Sigmoid colon (tissue), 7 donors: ENCODE data around the gene FHL2. TPM values are rescaled to one million over a fixed set of nuclear protein-coding genes. Genes with fewer than 3 reads are reported as not detected.

Experiments
- DNase-seq: peaks from one replicate; pipeline ENCODE4 v3.0.0-alpha.2; 2019
- H3K27ac ChIP-seq, 4 donors: fragments of 200-600 bp; sonication (generic); one replicate each; pipeline ENCODE4 v1.5.1; 2016 to 2019; ENCODE audit warnings: mild to moderate bottlenecking in 1 of 4
- H3K27me3 ChIP-seq, 3 donors: fragments of 200-600 bp; sonication (generic); one replicate each; pipeline ENCODE4 v1.5.1; 2019; ENCODE audit warnings: mild to moderate bottlenecking in 1 of 3
- H3K36me3 ChIP-seq, 4 donors: fragments of 200-600 bp; sonication (generic); one replicate each; pipeline ENCODE4 v1.5.1; 2016 to 2019
- H3K4me1 ChIP-seq, 4 donors: fragments of 200-600 bp; sonication (generic); one replicate each; pipeline ENCODE4 v1.5.1; 2017 to 2019
- H3K4me3 ChIP-seq, 4 donors: fragments of 200-600 bp; sonication (generic); one replicate each; pipeline ENCODE4 v1.5.1; 2017 to 2019; ENCODE audit warnings: mild to moderate bottlenecking in 2 of 4, moderate library complexity in 1 of 4
- H3K9me3 ChIP-seq, 4 donors: fragments of 200-600 bp in 3 of 4; sonication (generic) in 3 of 4; one replicate each; pipeline versions ENCODE4 v1.5.1 to v1.6.1; 2013 to 2019
- EP300 ChIP-seq, 4 donors: sonication (generic); formaldehyde crosslinking; IDR thresholded peaks; one replicate each; pipeline ENCODE4 v1.6.1; 2017; ENCODE audit warnings: antibody characterized with exemption in 4 of 4
- POLR2A ChIP-seq, 2 donors: fragments of 450-650 bp; IDR thresholded peaks; one replicate each; pipeline ENCODE4 v1.6.1; 2016; ENCODE audit warnings: antibody characterized with exemption in 2 of 2, mild to moderate bottlenecking in 2 of 2, moderate library complexity in 2 of 2
- POLR2AphosphoS5 ChIP-seq, 4 donors: sonication (generic); formaldehyde crosslinking; IDR thresholded peaks; one replicate each; pipeline ENCODE4 v1.6.1; 2017; ENCODE audit warnings: antibody characterized with exemption in 4 of 4
- WGBS, 2 donors: extraction: QIAGEN DNeasy Blood & Tissue Kit; methylation state at CpG; one replicate each; pipeline ENCODE4 v1.1.7; 2013; 5-methylcytosine and 5-hydroxymethylcytosine counted together
- intact Hi-C: fragments of 100-400 bp; cut with DNase I; formaldehyde crosslinking; loops from one replicate; pipeline ENCODE4 v1.15.1; 2023
- polyA plus RNA-seq, 3 donors: library from polyadenylated mRNA; stranded (reverse); fragments of 200-250 nt; gene quantifications; one replicate each; pipeline ENCODE4 v1.2.3, GENCODE V29; 2013
- total RNA-seq, 4 donors: library from RNA; depleted of rRNA; stranded (reverse); fragments of >200 nt; gene quantifications; one replicate each; pipeline ENCODE4 v1.1.0, GENCODE V29; 2016
- TF ChIP-seq, protein P1 (sequence below), 4 experiments: fragments of 450-650 bp in 3 of 4; fragments of 200-600 bp in 1 of 4; IDR thresholded peaks; one replicate each; pipeline ENCODE4 v1.5.1; 2016 to 2019; ENCODE audit warnings: antibody characterized with exemption in 4 of 4, mild to moderate bottlenecking in 3 of 4, moderate library complexity in 2 of 4
- donor health status: healthy with polysubstance abuse.
- donor health status: Bipolar disorder and iron deficiency.
- donor health status: healthy.

FHL2 gene
- total and polyA plus RNA-seq, 7 donors = 62.0 to 210 (median 98.8) TPM

DNA sequence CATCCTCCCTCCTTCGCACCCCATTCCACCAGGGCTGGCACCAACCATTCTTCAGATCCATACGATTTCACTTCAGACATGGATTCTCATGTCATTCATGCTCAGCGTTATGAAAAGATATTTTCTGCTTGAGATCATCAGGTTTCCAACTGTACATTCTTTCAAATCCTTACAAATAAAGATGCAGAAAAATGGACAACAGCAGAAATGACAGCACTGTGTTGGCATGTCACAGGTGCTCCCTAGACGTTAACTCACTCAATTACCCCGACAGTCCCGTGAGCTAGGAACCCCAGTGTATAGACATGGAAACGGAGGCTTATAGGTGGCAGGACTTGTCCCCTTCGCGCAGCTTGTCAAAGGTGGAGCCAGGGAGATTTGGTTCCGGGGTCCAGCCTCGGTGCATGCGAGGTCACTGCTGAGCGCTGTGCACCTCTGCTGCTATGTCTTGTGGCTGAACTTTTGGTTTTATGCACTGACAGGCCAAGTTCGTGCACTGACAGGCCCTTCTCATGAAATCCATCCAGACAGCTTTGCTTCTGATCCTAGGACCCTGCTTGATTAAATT, 17.7 kb downstream of the FHL2 start:
- intact Hi-C loops = no loop called here
- DNase-seq = no peak
- WGBS, 2 donors = 81 to 90% methylated on average over 14 of the region's 14 CpGs
- Histone ChIP-seq H3K36me3 (peaks cover 9 to 71% (median 20%) of the 10 kb centered on the region in 4 donors), H3K4me1 (peaks cover 0 to 16% (median 4%) of the 10 kb centered on the region in 4 donors), H3K27ac (peak overlapping the region in 3 of 4 donors; percentile 1 to 69 (median 42)), H3K27me3 (no peaks in the 10 kb centered on the region), H3K9me3 (no peaks in the 10 kb centered on the region), H3K4me3 (no peak overlapping the region)
- TF ChIP-seq POLR2AphosphoS5 (IDR thresholded peaks at IDR 0.05) = no peak
- TF ChIP-seq, protein P1, sequence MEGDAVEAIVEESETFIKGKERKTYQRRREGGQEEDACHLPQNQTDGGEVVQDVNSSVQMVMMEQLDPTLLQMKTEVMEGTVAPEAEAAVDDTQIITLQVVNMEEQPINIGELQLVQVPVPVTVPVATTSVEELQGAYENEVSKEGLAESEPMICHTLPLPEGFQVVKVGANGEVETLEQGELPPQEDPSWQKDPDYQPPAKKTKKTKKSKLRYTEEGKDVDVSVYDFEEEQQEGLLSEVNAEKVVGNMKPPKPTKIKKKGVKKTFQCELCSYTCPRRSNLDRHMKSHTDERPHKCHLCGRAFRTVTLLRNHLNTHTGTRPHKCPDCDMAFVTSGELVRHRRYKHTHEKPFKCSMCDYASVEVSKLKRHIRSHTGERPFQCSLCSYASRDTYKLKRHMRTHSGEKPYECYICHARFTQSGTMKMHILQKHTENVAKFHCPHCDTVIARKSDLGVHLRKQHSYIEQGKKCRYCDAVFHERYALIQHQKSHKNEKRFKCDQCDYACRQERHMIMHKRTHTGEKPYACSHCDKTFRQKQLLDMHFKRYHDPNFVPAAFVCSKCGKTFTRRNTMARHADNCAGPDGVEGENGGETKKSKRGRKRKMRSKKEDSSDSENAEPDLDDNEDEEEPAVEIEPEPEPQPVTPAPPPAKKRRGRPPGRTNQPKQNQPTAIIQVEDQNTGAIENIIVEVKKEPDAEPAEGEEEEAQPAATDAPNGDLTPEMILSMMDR (IDR thresholded peaks at IDR 0.05) = no peak
- no peak for TF ChIP-seq POLR2A (IDR thresholded peaks at IDR 0.05)
- TF ChIP-seq EP300 (IDR thresholded peaks at IDR 0.05) = no peak

DNA sequence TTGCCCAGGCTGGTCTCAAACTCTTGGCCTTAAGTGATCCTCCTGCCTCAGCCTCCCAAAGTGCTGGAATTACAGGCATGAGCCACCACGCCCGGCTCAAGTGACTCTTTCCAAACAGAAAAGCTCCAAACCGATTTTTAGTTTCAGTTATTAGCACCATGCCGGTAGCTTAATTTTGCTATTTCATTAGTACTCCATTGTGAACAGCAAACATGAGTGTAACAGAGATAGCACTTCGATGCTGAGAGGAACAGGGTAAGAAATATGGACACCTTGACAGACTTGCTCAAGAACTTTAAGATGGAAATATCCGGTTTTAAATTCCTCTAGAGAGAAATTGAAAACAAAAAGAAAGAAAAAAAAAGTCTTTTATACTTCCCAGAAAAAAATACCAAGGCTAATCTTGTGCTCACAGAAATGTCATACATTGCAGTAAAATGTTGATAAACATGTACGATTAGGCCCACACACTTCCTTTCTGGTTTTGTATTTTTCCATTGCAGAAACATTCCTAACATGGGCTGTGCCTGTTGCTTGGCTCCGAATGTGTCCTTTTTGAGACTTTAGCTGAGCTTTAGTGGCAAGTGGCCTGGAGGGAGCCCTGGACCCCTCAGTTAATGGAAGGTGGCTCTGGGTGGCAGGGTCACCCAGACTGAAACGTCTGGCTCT, 18.3 kb downstream of the FHL2 start:
- Histone ChIP-seq H3K27me3 (no peaks in the 10 kb centered on the region), H3K36me3 (peaks cover 9 to 71% (median 16%) of the 10 kb centered on the region in 4 donors), H3K4me3 (no peak overlapping the region), H3K27ac (peak overlapping the region in 3 of 4 donors; percentile 1 to 69 (median 42)), H3K9me3 (no peaks in the 10 kb centered on the region), H3K4me1 (peaks cover 0 to 16% (median 4%) of the 10 kb centered on the region in 4 donors)
- DNase-seq = no peak
- intact Hi-C loops = no loop called here
- TF ChIP-seq, protein P1 (IDR thresholded peaks at IDR 0.05) = no peak
- WGBS, 2 donors = 46 to 77% methylated on average over 9 of the region's 9 CpGs

DNA sequence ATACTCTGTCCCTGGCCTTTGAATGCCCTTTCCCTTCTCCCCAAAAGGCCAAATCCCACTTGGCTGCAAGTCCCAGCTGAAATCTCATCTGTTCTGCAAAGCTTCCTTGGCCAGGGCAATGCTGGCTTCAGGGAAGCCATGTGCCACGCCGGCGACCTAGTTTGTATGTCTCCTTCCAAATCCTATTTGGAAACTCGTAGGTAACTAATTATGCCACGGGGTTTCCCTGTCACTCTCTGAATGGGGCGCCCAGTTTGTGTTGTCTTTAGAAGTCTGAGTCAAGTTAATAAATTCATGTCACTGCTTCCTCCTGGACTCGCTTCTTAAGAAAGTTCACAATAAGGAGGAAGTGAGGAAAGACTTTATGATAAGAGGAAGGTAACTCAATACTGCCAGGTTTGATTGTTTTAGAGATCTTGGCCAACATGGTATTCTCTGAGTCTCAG, 19.1 kb downstream of the FHL2 start:
- H3K4me1 ChIP-seq = peaks cover 0 to 21% (median 6%) of the 10 kb centered on the region in 4 donors
- WGBS, 2 donors = 50 to 67% methylated on average over 7 of the region's 7 CpGs

DNA sequence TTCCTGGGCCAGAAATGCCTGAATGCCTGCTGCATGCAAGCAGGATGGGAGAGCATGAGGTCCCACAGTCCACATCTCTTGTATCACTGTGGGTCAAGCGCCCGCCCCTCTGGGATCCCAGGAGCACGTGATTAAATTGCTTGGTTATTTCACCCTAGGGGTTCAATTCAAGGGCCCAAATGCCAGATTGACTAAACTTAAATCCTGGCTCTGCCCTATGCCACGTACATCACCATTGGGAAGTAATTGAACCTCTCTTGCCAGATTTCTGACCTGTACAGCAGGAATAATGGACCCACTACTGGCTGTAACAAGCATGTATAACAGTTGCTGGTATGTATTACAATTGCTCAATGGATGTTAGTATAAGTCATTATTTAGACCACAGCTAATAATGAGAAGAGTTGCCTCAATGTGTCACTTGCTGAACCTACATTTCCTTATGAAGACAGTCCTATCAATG, 19.9 kb downstream of the FHL2 start:
- Histone ChIP-seq H3K27ac (peak overlapping the region in 1 of 4 donors; percentile 1), H3K9me3 (no peaks in the 10 kb centered on the region), H3K4me1 (peaks cover 0 to 29% (median 13%) of the 10 kb centered on the region in 4 donors), H3K36me3 (peaks cover 0 to 57% (median 4%) of the 10 kb centered on the region in 4 donors), H3K27me3 (no peaks in the 10 kb centered on the region), H3K4me3 (no peak overlapping the region)
- TF ChIP-seq POLR2A (IDR thresholded peaks at IDR 0.05) = no peak
- TF ChIP-seq EP300 (IDR thresholded peaks at IDR 0.05) = no peak
- TF ChIP-seq POLR2AphosphoS5 (IDR thresholded peaks at IDR 0.05) = no peak
- TF ChIP-seq, protein P1 (IDR thresholded peaks at IDR 0.05) = no peak
- 94% methylated on average over 4 of the region's 4 CpGs for WGBS, 2 donors
- DNase-seq = no peak
- intact Hi-C loops = loop anchor here (10.0 kb wide), 1 partner anchor 656 kb away; no protein-coding TSS in a partner anchor

More for the DNA sequence above, 19.1 kb downstream of the FHL2 start:
- H3K36me3 ChIP-seq = peaks cover under 1 to 65% (median 12%) of the 10 kb centered on the region in 4 donors
- peak overlapping the region in 2 of 4 donors; percentile 42 to 69 for H3K27ac ChIP-seq
- H3K27me3 ChIP-seq = no peaks in the 10 kb centered on the region
- H3K4me3 ChIP-seq = no peak overlapping the region
- TF ChIP-seq POLR2AphosphoS5 (IDR thresholded peaks at IDR 0.05) (no peak), POLR2A (IDR thresholded peaks at IDR 0.05) (no peak), EP300 (IDR thresholded peaks at IDR 0.05) (no peak)
- TF ChIP-seq, protein P1 (IDR thresholded peaks at IDR 0.05) = no peak
- no peak for DNase-seq
- intact Hi-C loops = loop anchor here (10.0 kb wide), 1 partner anchor 655 kb away; no protein-coding TSS in a partner anchor
- no peaks in the 10 kb centered on the region for H3K9me3 ChIP-seq
